NCI-H2171 treated with DMSO at 0.1 percent for 48 hours (cell line): ENCODE measurements around the gene HMGXB3.
A peak's percentile ranks its signal among the peaks of the same experiment; 100 is the strongest.

Experiments used
- DNase-seq: peaks from one replicate; lab custom pipeline; 2025; lab: John Stamatoyannopoulos, UW

The HMGXB3 gene, protein sequence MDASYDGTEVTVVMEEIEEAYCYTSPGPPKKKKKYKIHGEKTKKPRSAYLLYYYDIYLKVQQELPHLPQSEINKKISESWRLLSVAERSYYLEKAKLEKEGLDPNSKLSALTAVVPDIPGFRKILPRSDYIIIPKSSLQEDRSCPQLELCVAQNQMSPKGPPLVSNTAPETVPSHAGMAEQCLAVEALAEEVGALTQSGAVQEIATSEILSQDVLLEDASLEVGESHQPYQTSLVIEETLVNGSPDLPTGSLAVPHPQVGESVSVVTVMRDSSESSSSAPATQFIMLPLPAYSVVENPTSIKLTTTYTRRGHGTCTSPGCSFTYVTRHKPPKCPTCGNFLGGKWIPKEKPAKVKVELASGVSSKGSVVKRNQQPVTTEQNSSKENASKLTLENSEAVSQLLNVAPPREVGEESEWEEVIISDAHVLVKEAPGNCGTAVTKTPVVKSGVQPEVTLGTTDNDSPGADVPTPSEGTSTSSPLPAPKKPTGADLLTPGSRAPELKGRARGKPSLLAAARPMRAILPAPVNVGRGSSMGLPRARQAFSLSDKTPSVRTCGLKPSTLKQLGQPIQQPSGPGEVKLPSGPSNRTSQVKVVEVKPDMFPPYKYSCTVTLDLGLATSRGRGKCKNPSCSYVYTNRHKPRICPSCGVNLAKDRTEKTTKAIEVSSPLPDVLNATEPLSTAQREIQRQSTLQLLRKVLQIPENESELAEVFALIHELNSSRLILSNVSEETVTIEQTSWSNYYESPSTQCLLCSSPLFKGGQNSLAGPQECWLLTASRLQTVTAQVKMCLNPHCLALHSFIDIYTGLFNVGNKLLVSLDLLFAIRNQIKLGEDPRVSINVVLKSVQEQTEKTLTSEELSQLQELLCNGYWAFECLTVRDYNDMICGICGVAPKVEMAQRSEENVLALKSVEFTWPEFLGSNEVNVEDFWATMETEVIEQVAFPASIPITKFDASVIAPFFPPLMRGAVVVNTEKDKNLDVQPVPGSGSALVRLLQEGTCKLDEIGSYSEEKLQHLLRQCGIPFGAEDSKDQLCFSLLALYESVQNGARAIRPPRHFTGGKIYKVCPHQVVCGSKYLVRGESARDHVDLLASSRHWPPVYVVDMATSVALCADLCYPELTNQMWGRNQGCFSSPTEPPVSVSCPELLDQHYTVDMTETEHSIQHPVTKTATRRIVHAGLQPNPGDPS (N-terminal part only)

DNA sequence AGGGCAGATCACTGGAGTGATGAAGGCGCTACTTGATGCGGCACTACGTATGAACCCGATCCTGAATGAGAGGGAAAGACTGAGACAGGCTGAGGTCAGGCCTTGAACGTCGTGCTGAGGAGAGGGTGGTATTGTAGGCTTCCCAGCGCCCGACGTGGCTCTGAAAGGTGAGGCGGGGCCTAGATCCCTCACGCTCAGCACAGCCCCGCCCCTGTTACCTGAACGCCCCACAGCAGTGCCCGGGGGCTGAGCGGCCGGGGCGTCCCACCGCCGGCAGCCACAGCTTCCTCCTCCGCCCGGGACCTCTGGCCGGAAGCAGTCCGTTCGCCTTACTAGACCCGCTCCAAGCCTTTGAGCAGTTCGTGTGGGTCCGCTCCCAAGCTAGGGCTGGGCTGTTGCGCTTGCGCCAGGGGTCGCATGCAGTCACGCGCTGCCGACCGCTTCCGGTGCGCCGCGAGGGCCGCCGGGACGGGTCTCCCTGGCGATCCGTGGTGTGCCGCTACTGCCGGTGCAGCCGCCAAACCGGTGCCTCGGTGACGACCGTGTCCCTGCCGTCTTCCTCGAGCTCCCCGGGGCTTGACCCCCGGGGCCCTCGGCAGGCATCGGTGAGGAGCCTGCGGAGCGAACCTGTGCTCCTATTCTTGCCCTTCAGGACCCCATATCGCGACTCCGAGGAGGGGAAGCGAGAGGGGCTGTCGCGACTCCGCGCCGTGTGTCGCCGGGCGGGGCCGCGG is at the start of gene HMGXB3, which contains the start of gene TIGD6:
HMGXB3 (plus strand) TSS at position 484 of the 734 bp plus-strand sequence. CDS start 4,114 bp downstream, outside the sequence.
TIGD6 (minus strand) TSS at position 399 of the 734 bp plus-strand sequence. CDS start 4,306 bp downstream, outside the sequence.
- peak; percentile 89 for DNase-seq

DNA sequence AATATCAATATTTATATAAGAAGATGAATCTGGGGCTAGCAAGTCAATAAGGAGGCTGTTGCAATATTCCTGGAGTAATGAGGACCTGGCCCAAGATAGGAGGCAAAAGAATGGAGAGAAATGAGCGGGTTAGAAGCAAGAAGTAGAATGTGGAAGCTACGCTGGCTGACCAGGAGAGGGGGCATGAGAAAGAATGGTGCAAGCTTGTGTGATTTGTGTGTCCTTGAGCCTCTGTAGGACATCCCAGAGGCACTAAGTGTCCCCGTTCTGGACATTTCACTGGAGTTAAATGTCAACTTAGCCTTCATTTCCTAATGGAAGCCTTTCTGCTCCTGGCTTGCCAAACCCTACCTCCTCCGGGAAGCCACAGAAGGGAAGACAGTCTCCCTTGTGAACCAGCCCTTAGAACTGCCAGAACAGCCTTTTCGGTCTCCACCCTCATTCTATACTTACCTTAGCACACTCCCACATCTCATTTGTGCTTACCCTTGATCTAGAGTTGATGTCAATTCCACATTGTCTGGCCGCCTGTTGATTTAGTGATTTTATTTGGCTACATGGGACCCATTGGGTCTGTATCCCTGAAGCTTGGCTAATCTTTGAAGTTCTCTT is 49.3 kb upstream of the HMGXB3 start:
- DNase-seq = no peak

DNA sequence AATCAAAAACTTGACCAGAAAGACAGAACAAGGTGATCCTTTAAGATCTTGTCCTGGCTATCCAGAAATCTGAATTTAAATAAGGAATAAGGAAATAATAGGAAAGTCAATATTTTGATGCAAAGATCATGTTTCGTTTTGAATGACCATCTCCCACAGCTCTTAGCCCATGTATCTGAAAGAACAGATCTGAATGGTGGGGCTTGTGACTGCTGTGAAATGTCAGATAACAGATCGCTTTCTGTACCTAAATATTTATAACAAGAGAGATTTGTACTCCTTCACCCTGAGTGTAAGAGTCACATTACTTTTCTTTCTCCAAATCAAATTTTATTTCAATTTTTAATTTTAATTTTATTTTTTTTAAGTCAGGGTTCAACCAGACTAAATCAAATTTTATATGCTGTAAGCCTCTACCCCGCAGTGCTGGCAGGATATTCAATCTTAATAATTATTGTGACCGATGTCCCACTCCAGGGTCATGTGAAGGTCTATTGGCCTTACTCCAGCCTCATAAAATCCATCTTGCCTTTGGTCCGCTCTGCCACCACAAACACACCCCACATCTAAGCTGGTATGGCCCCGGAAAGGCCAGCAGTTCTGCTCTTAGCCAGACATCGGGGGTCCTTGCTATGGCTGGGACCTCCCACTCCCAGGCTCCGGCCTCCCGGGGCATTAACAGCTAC is 47.0 kb upstream of the HMGXB3 start:
- DNase-seq = no peak

DNA sequence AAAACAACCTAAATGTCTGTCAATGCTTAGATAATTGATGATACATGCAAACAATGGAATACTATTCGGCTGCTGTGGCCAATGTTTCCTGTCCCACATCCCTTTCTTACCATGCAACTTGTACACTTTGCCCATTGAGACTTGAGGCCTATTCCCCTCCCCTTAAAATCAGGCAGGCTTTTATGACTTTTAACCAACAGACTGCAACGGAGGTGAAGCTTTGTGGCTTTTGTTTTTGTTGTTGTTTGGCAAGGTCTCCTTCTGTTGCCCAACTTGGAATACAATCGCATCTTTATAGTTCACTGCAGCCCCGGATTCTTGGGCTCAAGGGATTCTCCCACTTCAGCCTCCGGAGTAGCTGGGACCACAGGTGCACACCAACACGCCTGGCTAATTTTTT is 45.7 kb upstream of the HMGXB3 start:
- DNase-seq = no peak

DNA sequence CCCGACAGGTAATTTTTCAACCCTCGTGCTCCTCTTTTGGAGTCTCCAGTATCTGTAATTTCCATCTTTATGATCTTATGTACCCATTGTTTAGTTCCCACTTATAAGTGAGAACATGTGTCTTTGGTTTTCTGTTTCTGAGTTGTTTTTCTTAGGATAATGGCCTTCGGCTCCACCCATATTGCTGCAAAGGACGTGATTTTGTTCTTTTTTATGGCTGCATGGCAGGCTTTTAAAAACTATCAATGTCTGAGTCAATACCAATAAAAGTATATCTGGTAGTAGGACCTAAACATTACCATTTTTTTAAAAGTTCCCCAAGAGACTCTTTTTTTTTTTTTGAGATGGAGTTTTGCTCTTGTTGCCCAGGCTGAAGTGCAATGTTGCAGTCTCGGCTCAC is 43.9 kb upstream of the HMGXB3 start:
- DNase-seq = no peak

DNA sequence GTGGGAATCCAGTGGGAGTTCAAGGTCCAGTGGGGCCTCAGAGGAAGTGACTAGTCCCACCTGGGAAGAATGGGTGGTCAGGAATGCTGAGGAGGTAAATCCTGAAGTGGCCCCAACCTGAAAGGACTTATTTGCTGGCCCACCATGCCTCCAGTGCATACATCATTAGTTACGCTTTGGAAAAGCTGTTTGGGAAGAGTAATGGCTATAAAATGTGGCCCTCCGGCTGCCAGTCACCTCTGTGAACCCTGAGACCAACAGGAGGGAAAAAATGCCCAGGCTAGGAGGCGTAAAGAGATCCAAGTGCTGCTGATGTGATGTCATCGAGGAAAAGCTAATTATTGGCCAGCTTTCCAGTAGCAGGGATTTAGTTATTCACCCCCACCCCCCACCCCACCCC is 42.7 kb upstream of the HMGXB3 start:
- DNase-seq = no peak

DNA sequence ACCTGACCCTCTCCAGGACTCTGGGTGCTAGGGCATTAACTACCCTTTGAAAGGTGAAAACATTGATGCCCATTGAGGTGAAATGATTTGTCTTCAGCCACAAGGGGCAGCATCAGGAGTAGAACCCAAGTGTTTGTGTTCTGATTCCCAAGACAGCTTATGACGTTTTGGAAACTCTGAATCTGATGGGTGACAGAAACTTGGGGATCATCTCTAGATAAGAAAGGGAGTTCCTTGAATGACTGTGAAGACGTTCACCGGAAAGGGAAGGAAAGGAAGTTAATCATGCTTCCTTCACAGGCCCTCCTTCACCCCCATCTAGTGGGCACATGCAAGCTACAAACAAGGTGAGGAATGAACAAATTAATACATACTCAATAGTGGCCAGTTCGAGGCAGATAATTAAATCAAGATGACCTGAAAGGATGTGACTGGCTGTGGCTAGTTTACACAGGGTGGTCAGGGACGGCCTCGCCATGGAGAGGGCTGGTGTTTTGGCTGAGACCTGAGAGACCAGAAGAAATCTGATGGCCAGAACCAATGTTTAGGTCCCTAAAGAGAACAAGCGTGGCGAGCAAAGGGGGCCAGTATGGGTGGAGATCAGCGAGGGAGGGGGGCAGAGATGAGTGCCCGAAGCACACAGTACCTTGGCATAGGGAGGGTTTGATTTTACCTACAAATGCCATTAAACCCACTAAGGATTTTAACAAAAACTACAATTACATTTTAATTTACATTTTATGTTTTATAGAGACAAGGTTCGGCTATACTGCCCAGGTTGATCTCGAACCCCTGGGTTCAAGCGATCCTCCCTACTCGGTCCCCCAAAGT is 40.9 kb upstream of the HMGXB3 start:
- DNase-seq = no peak

DNA sequence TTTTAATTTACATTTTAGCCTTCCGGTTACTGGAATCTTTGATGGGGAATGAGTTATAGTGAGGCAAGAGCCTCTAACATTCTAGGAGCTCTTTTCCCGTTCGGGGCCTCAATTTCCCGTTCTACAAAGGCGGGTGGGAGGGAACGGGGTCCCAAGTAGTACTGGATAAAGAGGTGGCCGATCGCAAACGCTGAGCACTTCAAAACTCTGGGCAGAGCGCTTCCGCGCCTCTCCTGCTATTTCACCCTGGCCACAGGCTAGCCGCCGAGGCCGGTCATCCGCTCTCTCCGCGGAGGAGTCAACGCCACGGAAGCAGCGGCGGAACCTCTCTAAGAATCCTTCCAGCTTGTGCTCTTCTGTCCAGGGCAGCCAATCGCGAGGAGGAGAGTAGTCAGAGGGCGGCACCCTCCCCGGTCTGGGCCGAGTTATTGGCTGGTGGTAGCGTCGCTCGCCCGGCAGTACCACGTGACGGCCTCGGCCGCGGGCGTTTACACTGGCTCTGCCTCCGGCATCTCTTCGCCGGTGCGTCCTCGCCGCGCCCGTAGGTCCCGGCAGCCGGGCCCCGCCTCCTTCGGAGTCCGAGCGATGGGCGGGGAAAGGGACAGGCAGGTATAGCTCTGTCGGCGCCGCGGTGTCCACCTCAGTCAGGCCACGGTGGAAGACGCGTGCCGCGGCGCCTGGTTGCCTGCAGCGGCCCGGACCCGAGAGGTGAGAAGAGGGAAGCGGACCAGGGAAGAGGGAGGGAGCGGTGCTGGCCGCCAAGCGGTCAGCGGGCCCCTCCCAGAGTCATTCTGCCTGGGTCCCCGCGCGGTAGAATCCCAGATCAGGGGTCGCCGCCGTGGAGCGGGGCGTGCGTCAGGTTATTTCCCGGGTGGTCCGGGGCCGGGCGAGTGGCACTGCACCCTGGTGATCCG is 40.0 kb upstream of the HMGXB3 start, which contains the start of gene SLC26A2:
SLC26A2 (plus strand) TSS at position 487 of the 914 bp plus-strand sequence. CDS start 16,895 bp downstream, outside the sequence.
- peak; percentile 87 for DNase-seq

DNA sequence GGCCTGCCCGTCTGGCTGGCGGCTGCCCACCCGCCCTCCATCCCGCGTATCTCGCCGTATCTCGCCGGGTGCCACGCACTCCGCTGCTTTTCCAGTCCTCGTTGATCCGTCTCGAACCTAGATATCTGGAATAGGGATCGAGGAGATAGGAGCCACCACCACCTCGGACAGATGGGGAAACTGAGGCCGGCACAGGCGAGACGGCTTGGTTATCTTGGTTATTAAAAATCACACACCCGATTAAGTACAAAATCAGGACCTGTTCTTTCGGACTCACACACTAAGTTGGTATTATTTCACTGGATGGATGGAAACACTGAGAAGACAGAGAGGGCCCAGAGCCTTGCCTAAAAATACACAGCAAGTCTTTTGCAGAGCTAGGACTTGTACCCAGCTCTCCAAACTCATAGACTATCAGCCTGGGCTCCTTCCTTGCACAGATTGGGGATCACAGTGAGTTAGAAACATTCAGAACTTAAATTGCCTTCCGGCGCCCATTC is 39.3 kb upstream of the HMGXB3 start:
- DNase-seq = no peak

DNA sequence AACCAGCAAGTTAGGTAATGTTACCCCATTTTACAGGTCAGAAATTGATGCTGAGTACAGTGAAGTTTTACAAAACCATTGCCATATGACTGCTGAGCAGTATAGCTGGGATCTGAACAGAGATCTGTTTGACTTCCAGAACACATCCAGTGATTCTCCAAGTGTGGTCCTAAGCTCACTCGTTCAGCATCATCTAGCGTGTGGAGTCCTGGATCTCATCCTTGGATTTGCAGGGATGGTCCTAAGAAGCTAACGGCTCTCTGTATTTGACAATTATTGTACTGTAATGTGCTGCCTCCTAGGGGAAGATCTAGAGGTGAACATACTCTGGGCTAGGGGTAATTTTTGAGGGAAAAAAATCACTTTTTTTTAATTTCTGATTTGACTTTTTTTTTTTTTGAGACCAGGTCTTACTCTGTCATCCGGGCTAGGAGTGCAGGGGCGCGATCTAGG is 38.6 kb upstream of the HMGXB3 start:
- no peak for DNase-seq

DNA sequence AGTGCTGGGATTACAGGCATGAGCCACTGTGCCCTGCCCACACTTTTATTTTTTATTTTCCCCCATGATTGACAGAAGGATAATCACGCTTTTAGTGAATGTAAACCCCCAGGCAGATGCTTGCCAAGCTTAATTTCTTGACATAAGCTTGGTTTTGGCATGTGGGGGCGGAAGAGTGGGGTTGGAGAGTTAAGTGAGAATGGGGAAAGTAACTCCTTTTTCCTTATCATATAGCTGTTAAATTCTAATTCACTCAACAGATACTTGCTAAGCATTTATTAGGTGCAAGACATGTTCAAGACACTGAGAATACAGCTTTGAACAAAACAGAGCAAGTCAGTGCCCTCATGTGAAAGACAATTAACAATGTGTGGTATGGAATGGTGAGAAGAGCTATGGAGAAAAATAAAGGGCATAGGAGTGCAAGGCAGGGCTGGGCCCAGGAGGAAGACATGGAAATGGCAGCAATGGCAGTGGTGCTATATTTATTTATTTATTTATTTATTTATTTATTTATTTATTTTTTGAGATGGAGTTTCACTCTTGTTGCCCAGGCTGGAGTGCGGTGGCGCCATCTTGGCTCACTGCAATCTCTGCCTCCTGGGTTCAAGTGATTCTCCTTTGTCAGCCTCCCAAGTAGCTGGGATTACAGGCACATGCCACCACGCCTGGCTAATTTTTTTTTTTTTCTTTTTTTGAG is 37.8 kb upstream of the HMGXB3 start:
- no peak for DNase-seq

DNA sequence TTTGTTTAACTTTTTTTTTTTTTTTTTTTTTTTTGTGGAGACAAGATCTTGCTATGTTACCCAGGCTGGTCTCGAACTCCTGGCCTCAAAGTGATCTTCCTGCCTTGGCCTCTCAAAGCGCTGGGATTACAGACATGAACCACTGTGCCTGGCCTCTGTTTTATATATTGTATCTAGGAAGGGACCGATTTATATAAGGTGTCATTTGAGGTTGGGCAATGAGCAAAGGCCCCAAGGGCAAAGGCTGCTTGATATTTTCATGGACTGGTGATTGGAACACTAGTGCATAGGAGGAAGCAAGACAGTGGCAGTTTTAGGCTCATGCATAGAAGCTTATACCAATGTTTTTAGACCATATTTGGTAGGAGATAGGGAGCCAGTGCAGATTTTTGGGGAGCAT is 36.8 kb upstream of the HMGXB3 start:
- no peak for DNase-seq

DNA sequence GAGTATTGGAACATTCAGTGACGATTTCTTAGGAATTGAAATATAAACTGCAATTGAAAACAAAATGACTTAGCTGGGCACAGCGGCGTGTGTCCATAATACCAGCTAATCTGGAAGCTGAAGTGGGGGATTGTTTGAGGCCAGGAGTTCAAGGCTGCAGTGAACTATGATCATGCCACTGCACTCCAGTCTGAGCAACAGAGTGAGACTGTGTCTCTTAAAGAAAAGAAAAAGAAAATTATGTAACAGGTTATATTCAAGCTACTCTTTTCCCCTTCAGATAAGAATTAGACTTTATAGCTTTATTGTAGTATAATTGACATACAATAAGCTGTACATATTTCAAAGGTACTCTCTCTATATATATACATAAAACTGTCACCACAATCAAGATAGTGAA is 33.6 kb upstream of the HMGXB3 start:
- no peak for DNase-seq

DNA sequence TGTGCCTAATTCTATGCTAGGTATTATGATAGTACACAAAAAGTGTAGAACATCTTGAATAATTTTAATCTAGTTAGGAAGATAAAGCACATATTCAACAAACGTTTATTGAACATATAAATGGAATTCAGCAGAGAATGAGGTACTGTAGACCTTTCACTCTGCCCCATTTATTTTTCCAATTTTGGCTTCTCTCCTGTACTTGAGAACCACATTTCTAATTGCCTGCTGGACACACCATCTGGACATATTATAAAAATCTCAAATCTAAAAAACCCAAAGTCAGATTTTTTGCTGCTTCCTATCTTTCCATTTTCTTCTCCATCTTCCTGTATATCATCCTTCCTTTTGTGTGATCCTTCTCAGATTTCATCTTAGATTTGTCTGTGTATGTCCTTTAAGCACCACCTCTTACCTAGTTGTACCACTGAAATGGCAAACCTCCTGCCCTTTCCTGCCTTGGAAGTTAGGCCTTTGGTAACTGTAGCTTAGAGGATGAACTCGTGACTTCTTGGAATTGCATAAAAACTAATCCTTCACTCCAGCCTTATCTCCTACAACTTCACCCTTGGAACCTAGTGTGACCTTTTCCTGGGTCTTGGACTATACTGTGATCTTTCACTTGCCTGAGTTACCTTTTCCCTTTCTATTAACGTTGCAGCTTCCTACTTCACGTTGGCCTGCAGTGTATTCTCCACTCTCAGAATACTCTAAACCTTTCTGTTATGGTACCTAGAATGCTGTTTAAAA is 31.2 kb upstream of the HMGXB3 start:
- no peak for DNase-seq

DNA sequence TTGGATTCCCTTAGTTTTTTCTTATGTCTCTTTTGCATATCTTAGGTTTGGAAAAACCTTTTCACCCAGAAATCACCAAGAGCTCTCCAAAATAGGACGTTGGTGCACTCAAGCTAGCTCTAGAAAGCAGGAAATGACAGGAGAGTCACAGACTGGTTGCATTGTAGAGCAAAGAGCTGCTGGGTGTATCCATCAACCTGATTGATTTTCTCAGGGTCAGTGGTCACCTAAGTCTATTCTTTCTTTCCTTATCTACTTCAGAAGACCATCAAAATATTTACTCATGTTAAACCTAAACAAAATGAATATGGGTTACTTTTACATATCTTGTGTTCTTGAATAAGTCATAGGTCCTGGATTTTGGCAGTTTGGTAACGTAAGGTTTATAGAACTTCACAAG is 25.1 kb upstream of the HMGXB3 start:
- DNase-seq = no peak

DNA sequence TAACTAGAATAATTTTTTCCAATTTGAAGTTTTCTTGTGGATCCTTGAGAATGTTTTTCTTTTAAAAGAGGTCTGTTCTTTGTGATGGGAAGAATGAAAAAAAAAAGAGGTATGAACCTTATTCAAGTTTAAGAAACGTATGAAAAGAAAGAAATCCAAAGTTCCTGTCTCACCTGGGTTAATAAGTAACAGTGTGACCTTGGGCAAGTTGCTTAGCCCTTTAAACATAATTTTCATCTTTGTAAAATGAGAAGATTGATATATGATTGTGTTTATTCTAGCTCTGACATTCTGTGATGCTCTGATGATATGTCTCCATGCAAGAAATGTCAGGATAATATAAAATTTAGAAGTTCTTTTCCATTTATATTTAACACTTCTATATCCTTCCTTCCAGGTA is 20.6 kb upstream of the HMGXB3 start:
- no peak for DNase-seq

DNA sequence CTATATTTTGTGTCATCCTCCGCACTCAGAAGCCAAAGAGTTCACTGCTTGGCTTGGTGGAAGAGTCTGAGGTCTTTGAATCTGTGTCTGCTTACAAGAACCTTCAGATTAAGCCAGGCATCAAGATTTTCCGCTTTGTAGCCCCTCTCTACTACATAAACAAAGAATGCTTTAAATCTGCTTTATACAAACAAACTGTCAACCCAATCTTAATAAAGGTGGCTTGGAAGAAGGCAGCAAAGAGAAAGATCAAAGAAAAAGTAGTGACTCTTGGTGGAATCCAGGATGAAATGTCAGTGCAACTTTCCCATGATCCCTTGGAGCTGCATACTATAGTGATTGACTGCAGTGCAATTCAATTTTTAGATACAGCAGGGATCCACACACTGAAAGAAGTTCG is 19.3 kb upstream of the HMGXB3 start:
- no peak for DNase-seq
